GM21390 (cell line): ENCODE data around the gene CHPT1.
A peak's percentile ranks its signal among the peaks of the same experiment; 100 is the strongest.

ENCODE experiments used
- ATAC-seq: cut with Tn5 transposase; IDR thresholded peaks from one replicate; pipeline ENCODE4 v1.9.1; 2021; ENCODE audit not compliant: unreplicated experiment

Gene CHPT1

GRCh38 chr12:101761350-101761749 lies 63.9 kb downstream of the CHPT1 start:
- ATAC-seq, result no peak

GRCh38 chr12:101761781-101762180 lies 64.3 kb downstream of the CHPT1 start:
- ATAC-seq, result no peak

GRCh38 chr12:101763246-101763931 lies 65.9 kb downstream of the CHPT1 start:
- no peak for ATAC-seq

GRCh38 chr12:101764051-101764792 lies 66.8 kb downstream of the CHPT1 start:
- no peak for ATAC-seq

GRCh38 chr12:101767537-101767936 lies 70.1 kb downstream of the CHPT1 start:
- no peak for ATAC-seq

GRCh38 chr12:101768781-101769180 lies 71.3 kb downstream of the CHPT1 start:
- no peak for ATAC-seq

GRCh38 chr12:101769865-101770264 lies 72.4 kb downstream of the CHPT1 start:
- ATAC-seq, result no peak

- ATAC-seq, result no peak
Measured at GRCh38 chr12:101772012-101772775, 74.8 kb downstream of the CHPT1 start.

- peak; percentile 81 for ATAC-seq
Measured at GRCh38 chr12:101773650-101774162, 76.3 kb downstream of the CHPT1 start.

GRCh38 chr12:101775816-101776215 lies 78.4 kb downstream of the CHPT1 start:
- no peak for ATAC-seq

GRCh38 chr12:101777485-101777884 lies 80.0 kb downstream of the CHPT1 start:
- ATAC-seq, result no peak

GRCh38 chr12:101777978-101778377 lies 80.5 kb downstream of the CHPT1 start:
- no peak for ATAC-seq
